ENCODE measurements around the gene FOXN3. TPM values are rescaled to one million over a fixed set of nuclear protein-coding genes. Genes with fewer than 3 reads are reported as not detected.
A peak's percentile ranks its signal among the peaks of the same experiment; 100 is the strongest.

Gene FOXN3
- total RNA-seq, 1 experiment from 2014 or later, result 125 TPM

DNA sequence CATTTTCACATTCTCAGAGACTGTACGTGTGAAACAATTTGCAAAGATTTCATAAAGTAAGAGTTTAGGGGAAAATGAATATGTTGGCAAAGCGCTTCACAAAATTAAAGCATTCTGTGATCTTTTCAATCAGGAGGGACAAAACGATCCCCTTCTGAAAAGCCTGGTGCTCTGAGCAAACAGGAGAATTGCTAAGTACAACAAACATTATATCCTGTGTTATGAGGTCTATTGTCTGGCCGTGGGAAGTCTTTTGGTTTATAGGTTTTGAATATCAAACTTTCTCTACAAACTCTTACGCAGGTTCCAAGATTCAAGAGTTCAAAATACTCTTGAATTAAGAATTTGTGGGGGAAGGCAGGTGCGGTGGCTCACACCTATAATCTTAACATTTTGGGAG lies 7.2 kb upstream of the FOXN3 start:
- Histone ChIP-seq H2BK12ac (ENCODE audit: insufficient read length, low read depth, low read length) (no peak overlapping the region), H3K18ac (ENCODE audit: insufficient read length, low read depth, low read length) (no peak overlapping the region), H4K8ac (replicated peaks; ENCODE audit: insufficient read length, low read depth, low read length) (no peak overlapping the region), H4K5ac (ENCODE audit: insufficient read length, low read depth, low read length) (no peak overlapping the region), H2BK15ac (ENCODE audit: low read depth, low read length) (no peak overlapping the region), H3K23me2 (ENCODE audit: insufficient read length, low read depth, low read length, poor library complexity, severe bottlenecking) (no peaks in the 10 kb centered on the region), H3K4ac (ENCODE audit: low read depth, low read length) (no peak overlapping the region), H4K91ac (ENCODE audit: insufficient read length, low read depth, low read length) (no peak overlapping the region), H2AK5ac (ENCODE audit: insufficient read length, low read length) (no peak overlapping the region), H2BK20ac (ENCODE audit: low read depth, low read length, poor library complexity, severe bottlenecking) (no peak overlapping the region), H3K79me1 (ENCODE audit: insufficient read depth, low read depth, low read length, poor library complexity, severe bottlenecking) (no peaks in the 10 kb centered on the region), H2AFZ (ENCODE audit: low read length) (no peak overlapping the region), H2BK5ac (ENCODE audit: insufficient read length, low read length) (no peak overlapping the region), H2BK120ac (ENCODE audit: low read depth, low read length, poor library complexity, severe bottlenecking) (no peak overlapping the region), H3K9me3 (ENCODE audit: control insufficient read depth, low read depth, low read length) (no peaks in the 10 kb centered on the region), H3K79me2 (ENCODE audit: insufficient read depth, low read length) (0 out of 2 replicates have a peak, but pooled peaks cover 2% of the 10 kb centered on the region), H3K4me2 (ENCODE audit: insufficient read depth, insufficient read length, low read length) (no peak overlapping the region), H3K27ac (ENCODE audit: insufficient read length, low read depth, low read length) (no peak overlapping the region), H4K20me1 (ENCODE audit: control insufficient read depth, insufficient read depth, insufficient read length) (no peaks in the 10 kb centered on the region), H3K9ac (ENCODE audit: extremely low read depth, insufficient read length, low read length) (no peak overlapping the region), H3K4me1 (ENCODE audit: insufficient read depth, low read length) (peaks cover 4% of the 10 kb centered on the region; the same call in 1 of the 2 replicates), H3K14ac (ENCODE audit: insufficient read depth, low read length) (no peak overlapping the region), H3T11ph (ENCODE audit: low read length) (no peak overlapping the region), H3K23ac (ENCODE audit: insufficient read length, low read depth, low read length) (no peak overlapping the region), H3K27me3 (ENCODE audit: insufficient read depth, low read length) (no peaks in the 10 kb centered on the region), H3K56ac (ENCODE audit: insufficient read length, low read depth, low read length) (no peak overlapping the region)
- Mint-ChIP-seq H3K9me3 (no peaks in the 10 kb centered on the region; a peak in 2 of 5 replicates), H3K27me3 (ENCODE audit: low read depth) (no peaks in the 10 kb centered on the region; the same call in 1 of the 2 replicates), H3K36me3 (ENCODE audit: insufficient read depth in 1 of 3, low read depth in 3 of 3) (peaks cover 0 to 4% (median 3%) of the 10 kb centered on the region in 3 experiments; a peak in 3 of 7 replicates), H3K4me1 (peaks cover 53 to 54% of the 10 kb centered on the region in 2 experiments), H3K4me3 (no peak overlapping the region), H3K27ac (peak overlapping the region in 2 of 3 experiments; percentile 85 to 88; a peak in 6 of 7 replicates)
- DNase-seq, result no peak
- no CpG with 5 or more reads among the region's 6 CpGs for WGBS (ENCODE audit: extremely low coverage, insufficient read length, low lambda C conversion rate)
- TF ChIP-seq CTCF (conservative IDR thresholded peaks at IDR 0.05), result no peak
